HG03521 (cell line): ENCODE measurements around the gene STN1.

Source experiments
- ATAC-seq: cut with Tn5 transposase; IDR thresholded peaks from one replicate; pipeline ENCODE4 v1.9.1; 2021; ENCODE audit warnings: mild to moderate bottlenecking, moderate library complexity; ENCODE audit not compliant: unreplicated experiment

STN1 gene

DNA sequence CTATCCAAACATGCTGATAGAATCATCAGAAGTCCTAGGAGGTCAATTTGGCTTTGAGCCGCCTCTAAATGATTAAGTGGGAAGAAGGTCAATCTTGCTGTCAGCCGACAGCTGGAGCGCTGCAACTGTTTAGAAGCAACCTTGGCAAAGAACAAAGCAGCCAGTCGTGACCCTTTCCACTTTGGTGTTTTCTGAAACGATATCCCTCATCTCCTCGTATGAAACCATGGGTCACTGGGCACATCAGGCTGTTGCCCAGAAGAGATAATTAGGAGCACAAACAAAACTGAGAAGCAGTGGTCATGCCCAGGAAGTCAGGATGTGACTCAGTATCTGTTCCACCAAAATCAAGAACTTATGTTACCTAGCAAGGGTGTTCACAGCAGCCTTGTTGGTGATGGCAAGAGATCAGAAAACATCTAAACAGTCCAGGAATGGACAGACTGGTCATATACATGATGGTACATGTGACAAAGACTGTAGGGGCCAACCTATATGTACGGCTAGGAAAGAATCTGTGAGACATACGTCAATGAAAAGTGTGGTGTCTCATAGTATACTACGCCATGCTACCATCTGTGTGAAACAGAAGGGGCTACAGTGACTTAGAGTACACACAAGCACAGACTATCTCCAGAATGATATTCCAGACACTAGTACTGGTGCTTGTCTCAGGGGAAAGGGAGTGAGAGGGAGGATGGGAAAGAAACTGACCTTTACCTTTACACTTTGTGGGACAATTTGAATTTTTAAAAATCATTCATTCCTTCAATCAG is 22.4 kb downstream of the STN1 start:
- no peak for ATAC-seq

DNA sequence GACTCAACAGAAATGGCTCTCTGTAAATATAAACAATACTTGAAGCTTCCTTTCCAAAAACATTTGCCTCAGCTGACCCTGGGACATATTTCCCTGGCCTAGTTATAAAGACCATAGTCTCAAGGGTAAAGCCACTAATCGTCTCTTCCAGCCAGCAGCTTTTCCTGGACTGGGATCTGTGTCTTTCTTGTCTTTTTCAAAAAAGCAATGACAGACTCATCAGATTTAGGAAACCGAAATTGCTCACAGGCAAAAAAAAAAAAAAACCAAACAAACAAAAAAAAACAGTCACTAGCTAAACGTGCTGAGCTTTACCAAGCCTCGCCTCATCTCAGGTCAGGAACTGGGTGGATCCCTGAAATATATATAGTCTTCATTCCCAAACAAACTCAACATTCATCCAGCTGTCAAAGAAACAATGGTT is 23.5 kb downstream of the STN1 start:
- ATAC-seq, result no peak

DNA sequence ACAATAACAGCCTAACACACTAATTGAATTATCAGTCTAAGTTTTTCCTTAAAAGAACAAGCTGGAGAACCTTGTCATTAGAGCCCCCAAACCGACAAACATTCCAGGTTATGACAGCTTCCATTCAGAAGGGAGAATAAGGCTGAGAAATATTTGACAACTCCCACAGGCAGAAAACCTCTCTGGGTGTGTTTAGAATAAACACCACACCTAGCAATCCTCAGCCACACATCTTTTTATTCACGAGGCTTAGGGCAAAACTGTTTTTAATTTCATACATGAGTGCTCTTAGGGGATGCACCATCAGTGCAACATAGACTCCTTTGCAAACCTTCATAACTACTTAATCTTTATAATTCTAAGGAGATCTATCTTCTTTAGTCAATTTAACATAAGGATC is 24.2 kb downstream of the STN1 start:
- no peak for ATAC-seq

GRCh38 chr10:103892181-103892580 is 25.8 kb downstream of the STN1 start:
- ATAC-seq, result no peak

DNA sequence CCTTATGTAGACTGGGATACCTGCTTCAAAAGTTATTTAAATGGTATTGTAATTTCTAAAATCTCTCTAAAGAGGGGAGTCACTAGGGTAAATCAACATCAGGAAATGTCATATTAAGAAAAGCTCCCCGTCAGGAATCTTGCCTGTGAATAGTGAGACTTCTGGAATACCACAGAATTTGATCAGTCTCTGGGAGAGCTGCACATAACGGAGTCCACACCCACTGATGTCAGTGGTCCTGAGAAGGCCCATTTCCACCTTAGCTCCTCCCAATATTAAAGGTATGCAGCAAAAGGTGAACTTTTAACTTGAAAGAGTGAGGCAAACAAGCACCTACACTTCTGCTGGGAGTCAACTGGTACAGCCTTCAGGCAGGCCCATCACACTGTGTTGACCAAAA is 27.3 kb downstream of the STN1 start:
- ATAC-seq, result no peak

- no peak for ATAC-seq
Observed at GRCh38 chr10:103890194-103890658, 27.8 kb downstream of the STN1 start.

DNA sequence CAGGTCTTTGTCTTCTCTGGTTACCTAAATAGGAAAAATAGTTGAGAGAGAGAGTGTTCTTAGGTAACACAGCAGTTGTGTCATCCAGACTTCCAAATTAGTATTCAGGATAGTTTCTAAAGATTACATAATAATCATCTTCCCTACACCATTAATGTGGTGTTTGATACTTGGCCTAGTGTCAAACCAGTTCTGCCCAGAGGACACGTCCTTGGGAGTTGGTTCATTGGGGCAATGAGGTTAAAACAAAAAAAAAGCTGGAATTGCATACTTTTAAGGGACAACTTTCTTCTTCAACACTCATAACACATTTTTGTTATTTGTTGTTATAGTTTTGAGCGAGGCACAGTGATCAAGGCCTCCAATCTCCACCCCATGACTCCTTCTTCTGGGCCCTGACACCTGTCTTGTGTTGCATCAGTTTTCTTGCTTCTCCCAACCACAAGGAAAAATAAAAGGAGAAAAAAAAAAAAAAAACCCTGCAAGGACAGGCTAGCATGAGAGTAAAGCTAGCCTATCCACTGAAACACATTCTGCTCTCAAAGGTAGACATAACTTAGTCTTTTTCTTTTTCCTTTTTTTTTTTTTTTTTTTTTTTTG is 28.8 kb downstream of the STN1 start:
- ATAC-seq, result no peak

- ATAC-seq, result no peak
Observed at GRCh38 chr10:103888113-103888841, 29.7 kb downstream of the STN1 start.

DNA sequence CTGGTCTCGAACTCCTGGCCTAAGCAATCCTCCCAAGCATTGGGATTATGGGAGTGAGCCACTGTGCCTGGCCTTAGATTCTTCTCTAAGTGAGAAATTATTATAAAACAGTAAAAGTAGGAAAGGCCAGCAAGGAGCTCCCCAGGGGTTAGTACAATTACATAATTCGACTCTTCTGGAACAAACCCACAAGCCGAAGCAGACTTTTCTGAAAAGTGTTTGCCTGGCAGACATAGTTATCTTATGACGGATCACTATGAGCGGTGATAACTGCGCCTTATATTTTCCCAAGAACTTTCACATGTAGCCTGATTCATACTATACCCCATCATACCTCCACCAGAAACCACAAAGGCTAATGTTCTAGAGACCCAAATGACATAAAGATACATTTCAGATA is 32.4 kb downstream of the STN1 start:
- no peak for ATAC-seq

DNA sequence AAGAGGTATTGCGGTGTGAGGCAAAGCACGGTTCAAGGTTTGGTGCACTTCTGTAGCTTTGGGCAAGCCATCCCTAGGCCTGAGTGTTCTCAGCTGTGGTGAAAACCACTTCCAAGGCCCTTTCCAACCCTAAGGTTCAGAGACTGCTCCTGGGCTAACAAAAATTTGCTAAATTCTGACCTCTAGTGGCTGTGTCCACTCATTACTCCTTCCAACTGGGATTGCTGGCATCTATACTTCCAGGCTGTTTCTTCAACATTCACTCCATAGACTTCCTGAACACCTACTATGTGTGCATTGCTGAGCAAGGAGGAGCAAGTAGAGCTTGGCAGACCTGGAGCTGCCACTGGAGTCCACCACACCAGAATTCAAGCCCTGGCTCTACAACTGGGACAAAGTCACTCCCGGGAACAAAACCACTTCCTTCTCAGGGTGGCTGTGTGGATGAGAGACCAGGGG is 33.3 kb downstream of the STN1 start:
- no peak for ATAC-seq

GRCh38 chr10:103882285-103883007 is 35.5 kb downstream of the STN1 start:
- no peak for ATAC-seq

DNA sequence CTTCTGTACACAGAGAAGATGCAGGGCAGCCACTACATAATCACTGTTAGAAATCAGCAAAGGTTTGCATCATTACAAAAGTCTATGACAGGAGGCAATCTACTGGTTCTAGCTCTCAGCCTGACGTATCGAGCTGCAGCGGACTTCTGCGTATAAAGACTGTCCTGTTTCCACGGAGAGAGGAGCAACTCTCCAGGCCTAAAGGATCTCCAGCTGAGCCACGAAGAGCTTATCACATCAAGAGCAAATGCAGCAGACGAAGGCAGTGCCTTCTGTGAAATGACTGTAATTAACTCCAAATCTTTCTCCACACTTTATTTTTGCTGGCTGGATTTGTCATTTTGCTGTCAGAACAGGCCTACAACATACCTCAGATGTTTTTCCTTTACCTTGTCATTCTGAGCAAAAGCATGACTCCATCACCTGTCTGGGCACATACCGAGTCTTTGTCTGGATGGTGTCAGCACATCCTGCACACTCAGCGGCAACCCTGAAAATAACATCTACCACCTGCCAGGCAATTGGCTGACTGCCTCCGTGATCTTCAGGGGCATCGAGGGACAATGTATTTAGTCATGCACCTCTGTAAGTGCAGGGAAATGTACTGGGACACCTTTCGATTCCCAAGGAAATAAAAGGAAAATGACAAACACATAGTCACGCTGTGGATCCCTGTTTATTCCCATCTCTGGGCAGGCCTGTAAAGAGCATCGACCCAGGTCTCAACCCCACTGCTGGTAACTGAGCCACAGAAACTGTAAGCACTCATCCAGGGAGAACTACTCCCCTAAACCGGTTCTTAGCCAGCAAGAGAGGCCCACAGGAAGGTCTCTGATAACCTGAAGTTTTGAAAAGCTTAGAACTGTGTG is 36.3 kb downstream of the STN1 start:
- ATAC-seq, result no peak

- no peak for ATAC-seq
Observed at GRCh38 chr10:103879831-103880230, 38.2 kb downstream of the STN1 start.

DNA sequence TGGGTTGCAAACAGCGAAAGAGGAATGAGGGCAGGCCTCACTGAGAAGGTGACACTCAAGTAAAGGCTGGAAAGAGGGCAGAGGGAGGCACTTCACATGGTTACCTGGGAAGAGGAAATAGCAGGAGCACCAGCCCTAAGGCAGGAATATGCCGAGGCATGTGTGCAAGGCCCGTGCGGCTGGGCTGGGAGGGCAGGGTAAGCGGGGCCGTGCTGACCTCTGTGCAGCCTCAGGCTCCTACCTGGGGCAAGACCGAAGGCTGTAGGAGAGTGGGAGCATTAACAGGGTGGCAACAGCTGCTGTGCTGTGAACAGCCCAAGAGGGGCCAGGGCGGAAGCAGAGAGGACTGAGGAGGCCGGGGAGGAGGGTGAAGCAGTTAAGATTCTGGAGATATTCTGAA is 38.6 kb downstream of the STN1 start:
- ATAC-seq, result no peak

DNA sequence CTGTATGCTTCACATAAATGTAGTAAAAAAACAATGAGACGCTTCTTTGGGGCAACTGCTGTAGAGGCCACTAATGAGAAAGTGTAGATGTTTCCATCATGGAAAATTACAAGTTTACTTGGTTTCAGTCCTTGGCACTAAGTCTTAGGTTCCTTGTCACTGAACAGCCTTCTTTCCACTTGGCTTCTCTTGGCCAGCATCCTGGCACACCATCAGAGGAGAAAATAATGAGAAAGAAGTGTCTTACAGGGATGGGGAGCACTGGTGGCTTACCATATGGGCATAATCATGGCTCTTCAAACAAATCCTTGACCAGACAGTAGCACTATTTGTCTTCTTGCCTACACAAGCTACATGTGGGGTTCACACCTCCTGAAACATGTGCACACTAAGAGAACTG is 40.1 kb downstream of the STN1 start:
- no peak for ATAC-seq

DNA sequence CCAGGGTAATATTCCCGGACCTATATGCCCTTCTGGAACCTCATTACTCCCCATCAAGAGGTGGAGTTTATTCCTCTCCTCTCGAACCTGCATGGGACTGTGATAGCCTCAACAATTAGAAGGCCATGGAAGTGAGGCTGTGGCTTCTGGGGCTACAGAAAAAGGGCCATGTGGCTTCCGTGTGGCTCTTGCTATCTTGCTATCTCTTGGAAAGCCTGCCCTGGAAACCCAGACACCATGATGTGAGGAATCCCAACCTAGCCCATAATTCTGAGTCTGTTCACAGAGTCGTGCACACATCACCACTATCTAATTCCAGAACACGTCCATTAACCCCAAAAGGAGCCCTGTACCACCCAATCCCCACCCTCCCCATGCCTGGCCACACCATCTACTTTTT is 41.8 kb downstream of the STN1 start:
- ATAC-seq, result no peak

GRCh38 chr10:103874730-103875129 is 43.3 kb downstream of the STN1 start:
- no peak for ATAC-seq

GRCh38 chr10:103872137-103872931 is 45.6 kb downstream of the STN1 start:
- ATAC-seq, result no peak

DNA sequence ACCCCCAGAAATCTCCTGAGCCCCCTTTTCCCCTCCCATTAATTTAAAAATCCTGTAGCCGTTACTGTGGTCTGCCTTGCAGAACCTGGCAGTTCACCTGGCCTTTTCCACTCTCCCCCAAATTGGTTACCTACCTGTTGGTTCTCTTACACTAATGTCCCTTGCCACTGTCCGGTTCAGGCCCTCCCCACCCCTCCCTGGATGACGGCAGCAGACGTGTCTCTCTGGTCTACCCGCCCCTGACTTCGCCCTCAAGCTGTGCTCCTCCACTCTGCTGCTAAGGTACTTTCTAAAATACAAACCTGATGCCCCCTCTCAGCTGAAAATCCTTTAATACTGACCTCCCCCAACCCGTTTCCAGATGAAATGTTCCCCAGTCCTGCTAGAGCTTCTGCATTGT is 47.0 kb downstream of the STN1 start:
- no peak for ATAC-seq
